Erythroblast (primary cell): ENCODE results near the gene DAB2IP.

Experiments used
- GATA1 ChIP-seq: IDR thresholded peaks from 2 replicates; pipeline ENCODE4 v1.6.1; 2011; ENCODE audit warnings: low read depth, mild to moderate bottlenecking, control low read depth, low read length, moderate library complexity
- POLR2A ChIP-seq: IDR thresholded peaks from 2 replicates; pipeline ENCODE4 v1.6.1; 2011; ENCODE audit warnings: mild to moderate bottlenecking, low read length

GRCh38 chr9:121603028-121603427 lies 48.4 kb upstream of the DAB2IP start:
- TF ChIP-seq POLR2A = no peak
- TF ChIP-seq GATA1 = no peak
